AG04450 (cell line): ENCODE results near the gene CYP2W1. TPM values are rescaled to one million over a fixed set of nuclear protein-coding genes. Genes with fewer than 3 reads are reported as not detected.

Experiments used
- CTCF ChIA-PET: fragments of 300-600, 350-600 bp; formaldehyde crosslinking; extraction: SDS; loops from one replicate; lab custom pipeline; 2022; ENCODE audit warnings: antibody characterized with exemption, inconsistent platforms; lab: Charles Lee
- POLR2A ChIA-PET: fragments of 350-600 bp; formaldehyde crosslinking; extraction: SDS; loops from one replicate; lab custom pipeline; 2021; ENCODE audit warnings: antibody characterized with exemption, inconsistent platforms; lab: Yijun Ruan, JAX
- DNase-seq: peaks from one replicate; pipeline ENCODE4 v3.0.0-alpha.2; 2011; ENCODE audit warnings: low read depth, low spot score
- H3K27ac ChIP-seq: one replicate; pipeline ENCODE4 v1.5.1; 2012; ENCODE audit warnings: low read depth, low read length, control low read depth
- H3K27me3 ChIP-seq: one replicate; pipeline ENCODE4 v1.6.0; 2012; ENCODE audit warnings: low read length; ENCODE audit not compliant: control insufficient read depth, insufficient read depth
- H3K4me3 ChIP-seq: 2 replicates; pipeline ENCODE4 v1.5.1; 2011; ENCODE audit warnings: mild to moderate bottlenecking, low read depth, low read length, control low read depth
- H3K9me3 ChIP-seq: 2 replicates; pipeline ENCODE4 v1.5.1; 2012; ENCODE audit warnings: low read length; ENCODE audit not compliant: control insufficient read depth, insufficient read depth
- polyA plus RNA-seq: library from polyadenylated mRNA; depleted of rRNA; stranded (reverse); fragments of >200 nt; gene quantifications from 2 replicates; pipeline ENCODE4 v1.2.3, GENCODE V29; 2011
- TF ChIP-seq, protein P1 (sequence below): IDR thresholded peaks from 2 replicates; pipeline ENCODE4 v1.5.1; 2011; ENCODE audit warnings: low read depth, low read length, control low read depth, inconsistent platforms

CYP2W1 gene
- polyA plus RNA-seq, 1 experiment: not detected

DNA sequence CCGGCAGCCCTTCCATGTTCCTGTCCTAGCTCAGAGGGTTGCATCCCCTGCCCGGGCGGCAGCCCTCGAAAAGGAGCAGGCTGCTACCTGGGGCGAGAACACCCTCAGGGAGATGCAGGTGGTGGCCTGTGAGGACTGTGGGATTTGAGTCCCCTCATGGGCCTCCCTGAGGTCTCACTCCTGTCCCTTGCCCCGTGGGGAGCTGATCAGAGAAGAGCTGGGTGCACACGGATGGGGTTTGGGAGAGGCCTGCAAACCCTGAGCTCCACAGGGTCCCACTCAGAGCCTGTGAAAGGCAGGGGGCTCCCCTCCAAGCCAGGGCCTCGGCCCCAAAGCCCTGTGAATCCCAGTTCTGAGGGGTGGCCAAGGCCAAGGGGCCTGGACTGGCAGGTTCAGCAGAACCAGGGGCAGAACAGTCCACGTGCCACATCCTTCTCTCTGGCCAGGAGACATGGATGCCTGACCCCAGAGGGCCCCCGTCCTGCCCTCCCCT, 424 bp upstream of the CYP2W1 start:
- ChIA-PET CTCF (interaction anchor here (1.2 to 1.6 kb wide), 3 partner anchors 8 to 83 kb away, joined by 4 to 11 read pairs (median 6); no protein-coding TSS in a partner anchor), POLR2A (no interaction called here)
- Histone ChIP-seq H3K9me3 (no peaks in the 10 kb centered on the region; the same call in 1 of the 2 replicates), H3K4me3 (no peak overlapping the region), H3K27ac (no peak overlapping the region), H3K27me3 (peaks cover 8% of the 10 kb centered on the region)
- no peak for DNase-seq
- TF ChIP-seq, protein P1, sequence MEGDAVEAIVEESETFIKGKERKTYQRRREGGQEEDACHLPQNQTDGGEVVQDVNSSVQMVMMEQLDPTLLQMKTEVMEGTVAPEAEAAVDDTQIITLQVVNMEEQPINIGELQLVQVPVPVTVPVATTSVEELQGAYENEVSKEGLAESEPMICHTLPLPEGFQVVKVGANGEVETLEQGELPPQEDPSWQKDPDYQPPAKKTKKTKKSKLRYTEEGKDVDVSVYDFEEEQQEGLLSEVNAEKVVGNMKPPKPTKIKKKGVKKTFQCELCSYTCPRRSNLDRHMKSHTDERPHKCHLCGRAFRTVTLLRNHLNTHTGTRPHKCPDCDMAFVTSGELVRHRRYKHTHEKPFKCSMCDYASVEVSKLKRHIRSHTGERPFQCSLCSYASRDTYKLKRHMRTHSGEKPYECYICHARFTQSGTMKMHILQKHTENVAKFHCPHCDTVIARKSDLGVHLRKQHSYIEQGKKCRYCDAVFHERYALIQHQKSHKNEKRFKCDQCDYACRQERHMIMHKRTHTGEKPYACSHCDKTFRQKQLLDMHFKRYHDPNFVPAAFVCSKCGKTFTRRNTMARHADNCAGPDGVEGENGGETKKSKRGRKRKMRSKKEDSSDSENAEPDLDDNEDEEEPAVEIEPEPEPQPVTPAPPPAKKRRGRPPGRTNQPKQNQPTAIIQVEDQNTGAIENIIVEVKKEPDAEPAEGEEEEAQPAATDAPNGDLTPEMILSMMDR: no peak

DNA sequence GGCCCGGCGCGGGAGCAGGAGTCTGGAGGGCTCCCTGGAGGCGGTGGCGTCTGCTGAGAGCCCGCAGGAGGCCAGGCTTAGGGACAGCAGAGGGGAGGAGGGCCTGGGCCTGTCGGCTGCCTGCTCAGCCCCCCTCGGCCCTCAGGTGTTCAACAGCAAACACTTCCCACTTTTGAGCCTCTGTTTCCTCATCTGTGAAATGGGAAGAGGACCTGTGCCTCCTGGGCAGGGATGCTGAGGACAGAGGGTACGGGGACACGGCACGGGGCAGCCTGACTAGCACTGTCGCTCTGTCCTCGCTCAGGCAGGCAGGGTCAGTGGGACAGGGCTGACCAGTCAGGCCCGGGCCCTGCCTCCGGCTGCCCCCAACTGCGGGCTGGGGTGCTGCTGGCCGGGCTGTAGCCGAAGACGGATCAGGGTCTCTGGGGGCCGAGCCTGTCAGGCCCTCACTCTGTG, 663 bp downstream of the CYP2W1 start:
- TF ChIP-seq, protein P1: no peak
- Histone ChIP-seq H3K27me3 (peaks cover 8% of the 10 kb centered on the region), H3K4me3 (no peak overlapping the region), H3K27ac (no peak overlapping the region), H3K9me3 (no peaks in the 10 kb centered on the region; the same call in 1 of the 2 replicates)
- DNase-seq: no peak
- ChIA-PET CTCF (no interaction called here), POLR2A (no interaction called here)

DNA sequence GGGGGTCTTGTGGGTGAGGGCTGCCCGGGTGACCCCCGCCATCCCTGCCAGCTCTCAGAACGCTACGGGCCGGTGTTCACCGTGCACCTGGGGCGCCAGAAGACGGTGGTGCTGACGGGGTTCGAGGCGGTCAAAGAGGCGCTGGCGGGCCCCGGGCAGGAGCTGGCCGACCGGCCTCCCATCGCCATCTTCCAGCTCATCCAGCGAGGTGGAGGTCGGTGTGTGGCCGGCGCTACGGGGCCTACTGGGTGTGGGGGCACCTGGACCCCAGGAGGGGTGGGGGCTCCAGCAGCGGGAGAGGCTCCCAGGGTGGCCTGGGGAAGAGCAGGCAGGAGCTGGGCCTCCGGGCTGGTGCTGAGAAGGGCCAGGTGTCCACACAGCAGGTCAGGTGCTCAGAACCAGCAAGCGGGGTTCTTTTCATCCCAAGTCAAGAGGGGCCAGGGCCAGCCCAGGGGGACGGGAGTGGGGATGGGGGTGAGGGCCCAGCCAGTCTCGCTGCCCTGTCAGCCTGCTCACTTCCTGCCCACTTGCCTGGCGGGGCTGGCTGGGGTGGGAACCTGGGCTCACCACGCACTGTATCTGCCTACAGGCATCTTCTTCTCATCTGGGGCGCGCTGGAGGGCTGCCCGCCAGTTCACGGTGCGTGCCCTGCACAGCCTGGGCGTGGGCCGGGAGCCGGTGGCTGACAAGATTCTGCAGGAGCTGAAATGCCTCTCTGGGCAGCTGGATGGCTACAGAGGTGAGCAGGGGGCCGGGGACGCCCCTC, 1.6 kb downstream of the CYP2W1 start:
- no peak overlapping the region for H3K4me3 ChIP-seq
- no peaks in the 10 kb centered on the region; the same call in 1 of the 2 replicates for H3K9me3 ChIP-seq
- peaks cover 8% of the 10 kb centered on the region for H3K27me3 ChIP-seq
- no peak overlapping the region for H3K27ac ChIP-seq
- POLR2A ChIA-PET: no interaction called here
- DNase-seq: no peak
- TF ChIP-seq, protein P1: no peak
- CTCF ChIA-PET: interaction anchor here (1.4 kb wide), 1 partner anchor 81 kb away, joined by 4 read pairs; no protein-coding TSS in a partner anchor

DNA sequence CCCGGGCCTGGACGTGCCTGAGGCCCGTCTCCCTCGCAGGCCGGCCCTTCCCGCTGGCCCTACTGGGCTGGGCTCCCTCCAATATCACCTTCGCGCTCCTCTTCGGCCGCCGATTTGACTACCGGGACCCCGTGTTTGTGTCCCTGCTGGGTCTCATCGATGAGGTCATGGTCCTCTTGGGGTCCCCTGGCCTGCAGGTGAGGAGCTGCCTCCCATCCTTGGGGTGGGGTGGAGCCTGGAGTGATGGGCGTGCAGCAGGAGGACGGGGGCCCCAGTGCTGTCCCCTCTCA, 2.1 kb downstream of the CYP2W1 start:
- ChIA-PET POLR2A (no interaction called here), CTCF (interaction anchor here (1.4 kb wide), 1 partner anchor 80 kb away, joined by 4 read pairs; no protein-coding TSS in a partner anchor)
- Histone ChIP-seq H3K9me3 (no peaks in the 10 kb centered on the region; the same call in 1 of the 2 replicates), H3K4me3 (no peak overlapping the region), H3K27me3 (peaks cover 8% of the 10 kb centered on the region), H3K27ac (no peak overlapping the region)
- TF ChIP-seq, protein P1: no peak
- DNase-seq: no peak
